ENCODE results near the gene DBN1.

- TF ChIP-seq, protein P1, sequence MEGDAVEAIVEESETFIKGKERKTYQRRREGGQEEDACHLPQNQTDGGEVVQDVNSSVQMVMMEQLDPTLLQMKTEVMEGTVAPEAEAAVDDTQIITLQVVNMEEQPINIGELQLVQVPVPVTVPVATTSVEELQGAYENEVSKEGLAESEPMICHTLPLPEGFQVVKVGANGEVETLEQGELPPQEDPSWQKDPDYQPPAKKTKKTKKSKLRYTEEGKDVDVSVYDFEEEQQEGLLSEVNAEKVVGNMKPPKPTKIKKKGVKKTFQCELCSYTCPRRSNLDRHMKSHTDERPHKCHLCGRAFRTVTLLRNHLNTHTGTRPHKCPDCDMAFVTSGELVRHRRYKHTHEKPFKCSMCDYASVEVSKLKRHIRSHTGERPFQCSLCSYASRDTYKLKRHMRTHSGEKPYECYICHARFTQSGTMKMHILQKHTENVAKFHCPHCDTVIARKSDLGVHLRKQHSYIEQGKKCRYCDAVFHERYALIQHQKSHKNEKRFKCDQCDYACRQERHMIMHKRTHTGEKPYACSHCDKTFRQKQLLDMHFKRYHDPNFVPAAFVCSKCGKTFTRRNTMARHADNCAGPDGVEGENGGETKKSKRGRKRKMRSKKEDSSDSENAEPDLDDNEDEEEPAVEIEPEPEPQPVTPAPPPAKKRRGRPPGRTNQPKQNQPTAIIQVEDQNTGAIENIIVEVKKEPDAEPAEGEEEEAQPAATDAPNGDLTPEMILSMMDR (IDR thresholded peaks at IDR 0.05), result no peak
- no peak for TF ChIP-seq POLR2A (IDR thresholded peaks at IDR 0.05)
Observed at GRCh38 chr5:177434942-177435738, 38.3 kb downstream of the DBN1 start.
